NT2/D1 (cell line): ENCODE data around the gene NAXD.

Experiments
- SUZ12 ChIP-seq: IDR thresholded peaks from 2 replicates; pipeline ENCODE4 v1.6.1; 2011; ENCODE audit not compliant: insufficient read length, insufficient read depth; ENCODE audit errors: extremely low read depth
- YY1 ChIP-seq: IDR thresholded peaks from 2 replicates; pipeline ENCODE4 v1.6.1; 2011; ENCODE audit not compliant: insufficient read length, insufficient read depth
- ZNF274 ChIP-seq: IDR thresholded peaks from 2 replicates; pipeline ENCODE4 v1.6.1; 2011; ENCODE audit warnings: mild to moderate bottlenecking, low read depth, low read length

DNA sequence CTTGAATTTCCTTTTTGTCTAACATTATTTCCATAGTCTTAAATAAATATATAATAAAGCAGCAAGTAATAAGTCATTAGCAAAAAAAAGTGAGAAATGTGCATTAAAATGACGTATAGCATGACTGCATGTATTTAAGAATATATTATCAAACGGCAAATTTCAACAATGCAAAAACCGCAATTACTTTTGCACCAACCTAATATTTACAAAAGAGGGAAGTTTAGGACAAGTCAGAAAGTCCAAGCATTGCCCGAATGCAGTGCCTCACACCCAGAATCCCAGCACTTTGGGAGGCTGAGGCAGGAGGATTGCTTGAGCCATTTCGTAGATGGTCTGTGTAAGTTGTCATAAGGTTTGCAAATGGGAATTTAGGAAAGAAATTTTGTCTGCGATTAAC is 10.2 kb upstream of the NAXD start:
- TF ChIP-seq YY1 (no peak), ZNF274 (no peak), SUZ12 (no peak)
